OCI-LY3 (cell line): ENCODE measurements around the gene GSTA2.
"Not testable (repeated sequence)": the region's sequence is repeated elsewhere in the genome, so short reads cannot be mapped to it uniquely, and the experiment has no call there.

Experiments
- H2AFZ ChIP-seq: fragments of 200-600, 300-600 bp; shearing (Covaris generic); 2 replicates; pipeline ENCODE4 v1.6.0; 2014; ENCODE audit warnings: antibody characterized with exemption, low read depth, low read length
- H3K27ac ChIP-seq: fragments of 200-600, 300-600 bp; sonication (generic); 2 replicates; pipeline ENCODE4 v1.5.1; 2014; ENCODE audit warnings: mild to moderate bottlenecking, low read length, moderate library complexity, mixed read lengths
- H3K27me3 ChIP-seq: fragments of 200-600, 300-600 bp; sonication (generic); 2 replicates; pipeline ENCODE4 v1.6.1; 2014; ENCODE audit warnings: low read depth, low read length, mixed read lengths
- H3K36me3 ChIP-seq: fragments of 200-600, 300-600 bp; sonication (generic); replicated peaks from 2 replicates; pipeline ENCODE3; 2014; ENCODE audit warnings: low read depth, low read length, mixed read lengths
- H3K4me1 ChIP-seq: fragments of 300-600, 200-600 bp; sonication (generic); 2 replicates; pipeline ENCODE4 v1.6.1; 2014; ENCODE audit warnings: low read length, mixed read lengths
- H3K4me2 ChIP-seq: fragments of 200-600, 300-600 bp; sonication (generic); 2 replicates; pipeline ENCODE4 v1.6.1; 2014; ENCODE audit warnings: low read length, mixed read lengths
- H3K4me3 ChIP-seq: fragments of 300-600, 200-600 bp; sonication (generic); 2 replicates; pipeline ENCODE4 v1.5.1; 2014; ENCODE audit warnings: antibody characterized with exemption, mild to moderate bottlenecking, low read length, moderate library complexity
- H3K79me2 ChIP-seq: fragments of 300-600, 200-600 bp; shearing (Covaris generic); 2 replicates; pipeline ENCODE4 v1.6.1; 2014; ENCODE audit warnings: mild to moderate bottlenecking, low read length, mixed read lengths
- H3K9ac ChIP-seq: fragments of 300-600, 200-600 bp; shearing (Covaris generic); 2 replicates; pipeline ENCODE4 v1.6.0; 2014; ENCODE audit warnings: mild to moderate bottlenecking, low read length, moderate library complexity
- H3K9me3 ChIP-seq: fragments of 200-600, 300-600 bp; shearing (Covaris generic); 2 replicates; pipeline ENCODE4 v1.6.1; 2014; ENCODE audit warnings: low read length, mixed read lengths; ENCODE audit not compliant: insufficient read depth
- H4K20me1 ChIP-seq: fragments of 200-600, 300-600 bp; sonication (generic); 2 replicates; pipeline ENCODE4 v1.6.1; 2016; ENCODE audit warnings: low read length, mixed read lengths; ENCODE audit not compliant: insufficient read depth
- CTCF ChIP-seq: fragments of 200-600, 300-600 bp; sonication (generic); IDR thresholded peaks from 2 replicates; pipeline ENCODE4 v1.5.1; 2014; ENCODE audit warnings: antibody characterized with exemption, low read length, low read depth
- EZH2phosphoT487 ChIP-seq: fragments of 200-600 bp; shearing (Covaris generic); IDR thresholded peaks from 2 replicates; pipeline ENCODE4 v1.6.1; 2018; ENCODE audit warnings: antibody characterized with exemption, mixed run types, low read depth

GSTA2 gene

DNA sequence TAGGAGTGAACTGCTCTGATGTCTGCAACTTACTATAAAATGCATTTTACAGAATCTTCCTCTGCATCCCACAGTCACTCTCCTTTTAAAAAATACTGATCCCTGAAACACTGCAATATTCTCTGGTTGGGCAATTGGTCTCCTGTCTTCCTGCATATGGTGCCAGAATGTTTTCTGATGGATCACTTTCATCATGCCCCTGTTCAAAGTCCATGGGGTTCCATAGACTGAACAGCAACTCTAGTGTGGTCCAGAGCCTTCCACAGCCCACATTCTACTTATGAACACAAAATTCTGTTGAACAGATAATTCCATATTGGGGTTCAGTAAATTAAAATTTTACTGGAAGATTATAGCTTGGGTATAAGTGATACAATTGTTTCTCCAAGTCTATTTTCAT, 11.0 kb downstream of the GSTA2 start:
- Histone ChIP-seq H3K4me3 (no peak overlapping the region), H3K27me3 (no peaks in the 10 kb centered on the region), H3K27ac (no peak overlapping the region), H3K4me2 (no peak overlapping the region), H3K79me2 (no peaks in the 10 kb centered on the region), H3K9me3 (peaks cover 5% of the 10 kb centered on the region; the same call in 1 of the 2 replicates), H4K20me1 (no peaks in the 10 kb centered on the region), H3K36me3 (no peaks in the 10 kb centered on the region), H3K4me1 (no peaks in the 10 kb centered on the region), H2AFZ (no peak overlapping the region), H3K9ac (no peak overlapping the region)
- no peak for TF ChIP-seq CTCF
- TF ChIP-seq EZH2phosphoT487 = no peak

- H2AFZ ChIP-seq = no peak overlapping the region
These were observed 13.6 kb downstream of the GSTA2 start for GRCh38 chr6:52749556-52750152.

DNA sequence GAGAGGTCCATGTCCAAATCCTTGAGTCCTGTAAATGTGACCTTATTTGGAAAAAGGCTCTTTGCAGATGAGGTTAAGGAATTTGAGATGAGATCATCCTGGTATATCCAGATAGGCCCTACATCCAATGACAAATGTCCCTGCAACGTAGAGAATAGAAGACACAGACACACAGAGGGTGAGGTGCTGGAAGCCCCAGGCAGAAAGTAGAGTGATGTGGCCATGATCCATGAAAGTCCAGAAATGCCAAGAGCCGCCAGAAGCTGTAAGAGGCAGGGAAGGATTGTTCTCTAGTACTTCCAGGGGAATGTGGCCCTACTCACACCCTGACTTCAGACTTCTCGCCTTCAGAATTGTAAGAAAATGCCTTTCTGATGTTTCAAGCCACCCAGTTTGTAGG, 16.0 kb downstream of the GSTA2 start:
- not testable (repeated sequence) for H2AFZ ChIP-seq, H3K36me3 ChIP-seq, H3K4me3 ChIP-seq, H3K4me2 ChIP-seq, H3K9me3 ChIP-seq, H3K27me3 ChIP-seq, H3K9ac ChIP-seq, H3K4me1 ChIP-seq, H3K27ac ChIP-seq, H4K20me1 ChIP-seq, H3K79me2 ChIP-seq

More at GRCh38 chr6:52749556-52750152, 13.6 kb downstream of the GSTA2 start:
- TF ChIP-seq EZH2phosphoT487 (no peak), CTCF (no peak)
- Histone ChIP-seq H3K4me3 (no peak overlapping the region), H3K79me2 (no peaks in the 10 kb centered on the region), H4K20me1 (no peaks in the 10 kb centered on the region), H3K4me1 (no peaks in the 10 kb centered on the region), H3K27ac (no peak overlapping the region), H3K9me3 (peaks cover 5% of the 10 kb centered on the region; the same call in 1 of the 2 replicates), H3K9ac (no peak overlapping the region), H3K4me2 (no peak overlapping the region), H3K27me3 (no peaks in the 10 kb centered on the region), H3K36me3 (no peaks in the 10 kb centered on the region)

- no peak overlapping the region for H3K27ac ChIP-seq
- H3K9ac ChIP-seq = no peak overlapping the region
- no peaks in the 10 kb centered on the region for H3K4me1 ChIP-seq
- H4K20me1 ChIP-seq = no peaks in the 10 kb centered on the region
- no peak overlapping the region for H3K4me2 ChIP-seq
- no peaks in the 10 kb centered on the region for H3K36me3 ChIP-seq
- H3K79me2 ChIP-seq = no peaks in the 10 kb centered on the region
- no peaks in the 10 kb centered on the region for H3K27me3 ChIP-seq
- no peak for TF ChIP-seq EZH2phosphoT487
- TF ChIP-seq CTCF = no peak
- peaks cover 5% of the 10 kb centered on the region; the same call in 1 of the 2 replicates for H3K9me3 ChIP-seq
- no peak overlapping the region for H2AFZ ChIP-seq
- no peak overlapping the region for H3K4me3 ChIP-seq
These were observed 17.1 kb downstream of the GSTA2 start for GRCh38 chr6:52746213-52746612.
